GM12878 (cell line): Measurements from ENCODE around the gene FAM76B. TPM values are rescaled to one million over a fixed set of nuclear protein-coding genes. Genes with fewer than 3 reads are reported as not detected.

Experiments
- BCL11A ChIP-seq: IDR thresholded peaks from 2 replicates; pipeline ENCODE4 v1.6.1; 2011; ENCODE audit warnings: low read depth, low read length
- CBFB ChIP-seq: IDR thresholded peaks from 2 replicates; pipeline ENCODE4 v1.6.1; 2016; ENCODE audit warnings: antibody characterized with exemption, low read depth
- CBX5 ChIP-seq: sonication (generic); IDR thresholded peaks from 2 replicates; pipeline ENCODE4 v1.6.1; 2016; ENCODE audit warnings: low read depth, moderate library complexity, mild to moderate bottlenecking, inconsistent platforms
- CHD1 ChIP-seq: IDR thresholded peaks from 2 replicates; pipeline ENCODE4 v1.6.1; 2012; ENCODE audit warnings: low read depth, low read length, improper control_type of control experiment
- ELK1 ChIP-seq: IDR thresholded peaks from 2 replicates; pipeline ENCODE4 v1.6.1; 2012; ENCODE audit warnings: low read depth, low read length, improper control_type of control experiment
- EP300 ChIP-seq, 2 experiments: fragments of 150-350 bp in 1 of 2; IDR thresholded peaks; 2 replicates each; pipeline ENCODE4 v1.6.1; 2011 to 2012; ENCODE audit warnings: low read depth in 2 of 2, low read length in 2 of 2, borderline replicate concordance in 1 of 2, improper control_type of control experiment in 1 of 2, inconsistent platforms in 1 of 2; ENCODE audit not compliant: control insufficient read depth in 1 of 2
- FOXM1 ChIP-seq: IDR thresholded peaks from 2 replicates; pipeline ENCODE4 v1.6.1; 2012; ENCODE audit warnings: low read depth, mild to moderate bottlenecking, inconsistent platforms, low read length, moderate library complexity
- JUNB ChIP-seq: IDR thresholded peaks from 2 replicates; pipeline ENCODE4 v1.6.1; 2016; ENCODE audit warnings: antibody characterized with exemption, mild to moderate bottlenecking
- KAT2A ChIP-seq: conservative IDR thresholded peaks from 2 replicates; pipeline ENCODE4 v1.6.1; 2011; ENCODE audit warnings: low read depth, low read length; ENCODE audit not compliant: control insufficient read depth
- MYC ChIP-seq: IDR thresholded peaks from 2 replicates; pipeline ENCODE4 v1.6.1; 2011; ENCODE audit warnings: mild to moderate bottlenecking, low read length, moderate library complexity, inconsistent platforms; ENCODE audit not compliant: insufficient read depth, insufficient replicate concordance, insufficient read length, severe bottlenecking
- RAD21 ChIP-seq: IDR thresholded peaks from 2 replicates; pipeline ENCODE4 v1.6.1; 2011; ENCODE audit warnings: mild to moderate bottlenecking, low read depth, low read length, moderate library complexity; ENCODE audit not compliant: insufficient read depth
- RAD51 ChIP-seq: fragments of 450-650 bp; IDR thresholded peaks from 2 replicates; pipeline ENCODE4 v1.6.1; 2016; ENCODE audit warnings: moderate library complexity, mild to moderate bottlenecking, inconsistent platforms
- RUNX3 ChIP-seq: IDR thresholded peaks from 2 replicates; pipeline ENCODE4 v1.6.1; 2012; ENCODE audit warnings: low read length, inconsistent platforms
- SKIL ChIP-seq: fragments of 450-650 bp; IDR thresholded peaks from 2 replicates; pipeline ENCODE4 v1.6.1; 2017; ENCODE audit warnings: mild to moderate bottlenecking, low read depth, inconsistent platforms; ENCODE audit not compliant: poor library complexity, severe bottlenecking
- SMAD1 ChIP-seq: fragments of 450-650 bp; IDR thresholded peaks from 2 replicates; pipeline ENCODE4 v1.6.1; 2018; ENCODE audit warnings: mild to moderate bottlenecking, low read depth; ENCODE audit not compliant: partially characterized antibody
- SP1 ChIP-seq: IDR thresholded peaks from one replicate; pipeline ENCODE4 v1.6.1; 2011; ENCODE audit warnings: low read depth, low read length
- TAF1 ChIP-seq: IDR thresholded peaks from 2 replicates; pipeline ENCODE4 v1.6.1; 2011; ENCODE audit warnings: mild to moderate bottlenecking, low read depth, low read length, borderline replicate concordance
- TBL1XR1 ChIP-seq: IDR thresholded peaks from 2 replicates; pipeline ENCODE4 v1.6.1; 2012; ENCODE audit warnings: low read depth, low read length, improper control_type of control experiment
- USF1 ChIP-seq: IDR thresholded peaks from 2 replicates; pipeline ENCODE4 v1.6.1; 2011; ENCODE audit warnings: borderline replicate concordance, low read depth, mild to moderate bottlenecking, moderate library complexity, mixed read lengths, low read length; ENCODE audit not compliant: insufficient read depth; ENCODE audit errors: extremely low read length
- ZBED1 ChIP-seq: IDR thresholded peaks from 2 replicates; pipeline ENCODE4 v1.6.1; 2016; ENCODE audit warnings: borderline replicate concordance
- ZNF274 ChIP-seq: IDR thresholded peaks from one replicate; pipeline ENCODE4 v1.8.0; 2011; ENCODE audit not compliant: insufficient read length, insufficient read depth
- ZNF592 ChIP-seq: fragments of 450-650 bp; IDR thresholded peaks from 2 replicates; pipeline ENCODE4 v1.6.1; 2017; ENCODE audit warnings: mild to moderate bottlenecking, moderate library complexity
- polyA plus RNA-seq, 11 experiments: library from polyadenylated mRNA; depleted of rRNA in 4 of 11; unstranded in 6 of 11; stranded (reverse) in 5 of 11; fragments of >200 nt; fragmentation: Nextera tagmentation in 4 of 11; fragmentation: Illumina TruSeq in 1 of 11; extraction: Ambion mirVana in 4 of 11; extraction: Trizol in 1 of 11; gene quantifications; 1 replicate in 1 of 11; 2 replicates in 10 of 11; pipeline versions ENCODE4 v1.2.1 to v1.2.3, GENCODE V29; 2011 to 2016; ENCODE audit warnings: inconsistent platforms in 2 of 11, missing spikeins in 2 of 11, low read depth in 1 of 11
- total RNA-seq, 4 experiments: library from RNA; depleted of rRNA in 3 of 4; stranded (reverse); fragments of >200 nt in 3 of 4; fragmentation: Illumina TruSeq in 1 of 4; extraction: Trizol in 1 of 4; gene quantifications; 2 replicates each; pipeline versions ENCODE4 v1.2.1 to v1.2.3, GENCODE V29; 2013 to 2021

Gene FAM76B
- total and polyA plus RNA-seq, 10 of the 15 experiments (the other 5 are each of a cell fraction or from before 2014, with no cell fraction given): 13.5 to 56.8 (median 28.4) TPM

GRCh38 chr11:95778699-95779098 lies 10.9 kb downstream of the FAM76B start (continued):
- no peak for TF ChIP-seq MYC
- peak; percentile 66; the same call in 1 of the 2 replicates for TF ChIP-seq FOXM1
- TF ChIP-seq SMAD1: no peak
- TF ChIP-seq TAF1: no peak
- TF ChIP-seq TBL1XR1: no peak
- no peak for TF ChIP-seq ELK1
- no peak for TF ChIP-seq USF1
- TF ChIP-seq EP300 (IDR thresholded peaks at IDR 0.05; ENCODE audit: borderline replicate concordance in 1 of 2, control insufficient read depth in 1 of 2, low read depth in 2 of 2, low read length in 2 of 2): no peak
- no peak for TF ChIP-seq KAT2A
- TF ChIP-seq SKIL: no peak
- TF ChIP-seq BCL11A: no peak
- no peak for TF ChIP-seq ZBED1
- peak; percentile 92 for TF ChIP-seq JUNB
- no peak for TF ChIP-seq RAD51
- no peak for TF ChIP-seq ZNF274
- TF ChIP-seq ZNF592: no peak
- no peak for TF ChIP-seq RAD21
- no peak for TF ChIP-seq CHD1
- no peak for TF ChIP-seq CBFB
- no peak for TF ChIP-seq SP1
- no peak for TF ChIP-seq CBX5
- TF ChIP-seq RUNX3: 0 out of 2 replicates have a peak, but pooled peaks have one; percentile 6
